Osteoblast (primary cell): ENCODE data around the gene DYNC2LI1. TPM values are rescaled to one million over a fixed set of nuclear protein-coding genes. Genes with fewer than 3 reads are reported as not detected.
A peak's percentile ranks its signal among the peaks of the same experiment; 100 is the strongest.

Experiments
- DNase-seq: peaks from one replicate; pipeline ENCODE4 v3.0.0; 2011; ENCODE audit warnings: low spot score, mixed read lengths; ENCODE audit not compliant: insufficient read length; ENCODE audit errors: missing footprints
- H2AFZ ChIP-seq: 2 replicates; pipeline ENCODE4 v1.6.0; 2011; ENCODE audit warnings: mild to moderate bottlenecking, low read length
- H3K27ac ChIP-seq: 2 replicates; pipeline ENCODE4 v1.5.1; 2011; ENCODE audit warnings: mild to moderate bottlenecking, low read depth, low read length, moderate library complexity
- H3K27me3 ChIP-seq: 2 replicates; pipeline ENCODE4 v1.6.0; 2012; ENCODE audit warnings: mild to moderate bottlenecking, control low read depth, inconsistent platforms, low read length, moderate library complexity; ENCODE audit not compliant: insufficient read depth
- H3K36me3 ChIP-seq: 2 replicates; pipeline ENCODE4 v1.5.1; 2011; ENCODE audit warnings: mild to moderate bottlenecking, low read length, control low read depth, moderate library complexity; ENCODE audit not compliant: insufficient read depth
- H3K4me1 ChIP-seq: 2 replicates; pipeline ENCODE4 v1.5.1; 2011; ENCODE audit warnings: mild to moderate bottlenecking, low read length, control low read depth, moderate library complexity; ENCODE audit not compliant: insufficient read depth
- H3K4me2 ChIP-seq: 2 replicates; pipeline ENCODE4 v1.6.0; 2011; ENCODE audit warnings: mild to moderate bottlenecking, low read length; ENCODE audit not compliant: insufficient read depth
- H3K4me3 ChIP-seq: fragments of 200-600 bp; sonication (generic); 3 replicates; pipeline ENCODE4 v1.5.1; 2012; ENCODE audit warnings: mild to moderate bottlenecking, low read length, inconsistent platforms; ENCODE audit not compliant: insufficient read depth
- H3K79me2 ChIP-seq: 2 replicates; pipeline ENCODE4 v1.6.0; 2012; ENCODE audit warnings: mild to moderate bottlenecking, low read length, control low read depth, inconsistent platforms; ENCODE audit not compliant: insufficient read depth
- H3K9me3 ChIP-seq: 2 replicates; pipeline ENCODE4 v1.5.1; 2011; ENCODE audit warnings: low read depth, low read length, control low read depth
- H4K20me1 ChIP-seq: 2 replicates; pipeline ENCODE4 v1.6.0; 2012; ENCODE audit warnings: mild to moderate bottlenecking, low read length, control low read depth; ENCODE audit not compliant: insufficient read depth
- CTCF ChIP-seq: IDR thresholded peaks from 2 replicates; pipeline ENCODE4 v1.5.1; 2011; ENCODE audit warnings: mild to moderate bottlenecking, low read depth, low read length, moderate library complexity; ENCODE audit errors: extremely low read depth
- total RNA-seq: library from RNA; depleted of rRNA; stranded (reverse); fragments of >200 nt; gene quantifications from 2 replicates; pipeline ENCODE4 v1.2.3, GENCODE V29; 2012

The DYNC2LI1 gene
- total RNA-seq, 1 donor = 26.8 TPM

- no peaks in the 10 kb centered on the region for H3K9me3 ChIP-seq
- H3K4me1 ChIP-seq = no peaks in the 10 kb centered on the region
- no peaks in the 10 kb centered on the region for H3K36me3 ChIP-seq
- peaks cover 28% of the 10 kb centered on the region for H3K27me3 ChIP-seq
- H3K27ac ChIP-seq = no peak overlapping the region
- H2AFZ ChIP-seq = no peak overlapping the region
- no peak for DNase-seq
- H3K4me3 ChIP-seq = no peak overlapping the region
- no peaks in the 10 kb centered on the region for H4K20me1 ChIP-seq
- no peak for TF ChIP-seq CTCF
- H3K79me2 ChIP-seq = no peaks in the 10 kb centered on the region
- no peak overlapping the region for H3K4me2 ChIP-seq
Observed at GRCh38 chr2:43826305-43827250, 52.7 kb downstream of the DYNC2LI1 start.

- H3K27ac ChIP-seq = no peak overlapping the region
- no peaks in the 10 kb centered on the region for H3K79me2 ChIP-seq
- H3K4me3 ChIP-seq = peak overlapping the region; percentile 37
- no peaks in the 10 kb centered on the region for H3K9me3 ChIP-seq
- H3K36me3 ChIP-seq = no peaks in the 10 kb centered on the region
- peaks cover 35% of the 10 kb centered on the region for H3K27me3 ChIP-seq
- no peaks in the 10 kb centered on the region for H3K4me1 ChIP-seq
- H2AFZ ChIP-seq = no peak overlapping the region
- no peaks in the 10 kb centered on the region for H4K20me1 ChIP-seq
- peak overlapping the region; percentile 20 for H3K4me2 ChIP-seq
- no peak for TF ChIP-seq CTCF
- DNase-seq = no peak
Observed at GRCh38 chr2:43831543-43832294, 57.9 kb downstream of the DYNC2LI1 start.

- Histone ChIP-seq H3K79me2 (no peaks in the 10 kb centered on the region), H3K4me2 (no peak overlapping the region), H3K27me3 (peaks cover 35% of the 10 kb centered on the region), H4K20me1 (no peaks in the 10 kb centered on the region), H3K27ac (no peak overlapping the region), H3K4me3 (no peak overlapping the region), H3K36me3 (no peaks in the 10 kb centered on the region), H3K4me1 (no peaks in the 10 kb centered on the region), H2AFZ (no peak overlapping the region), H3K9me3 (no peaks in the 10 kb centered on the region)
- no peak for DNase-seq
- no peak for TF ChIP-seq CTCF
Observed at GRCh38 chr2:43832457-43832856, 58.6 kb downstream of the DYNC2LI1 start.

GRCh38 chr2:43837033-43837432, 63.2 kb downstream of the DYNC2LI1 start:
- H2AFZ ChIP-seq = no peak overlapping the region
- DNase-seq = no peak
- no peaks in the 10 kb centered on the region for H3K79me2 ChIP-seq
- no peak overlapping the region for H3K4me3 ChIP-seq
- H3K27ac ChIP-seq = no peak overlapping the region
- TF ChIP-seq CTCF = no peak
- H3K4me1 ChIP-seq = no peaks in the 10 kb centered on the region
- no peaks in the 10 kb centered on the region for H4K20me1 ChIP-seq
- H3K27me3 ChIP-seq = peaks cover 28% of the 10 kb centered on the region
- no peaks in the 10 kb centered on the region for H3K9me3 ChIP-seq
- H3K36me3 ChIP-seq = no peaks in the 10 kb centered on the region
- H3K4me2 ChIP-seq = no peak overlapping the region
